Cerebellar cortex (tissue), 1 donor: ENCODE data around the gene EPHB6.

ENCODE experiments used
- DNase-seq: peaks from one replicate; pipeline ENCODE4 v3.0.0-alpha.2; 2015; ENCODE audit warnings: low spot score

The EPHB6 gene

DNA sequence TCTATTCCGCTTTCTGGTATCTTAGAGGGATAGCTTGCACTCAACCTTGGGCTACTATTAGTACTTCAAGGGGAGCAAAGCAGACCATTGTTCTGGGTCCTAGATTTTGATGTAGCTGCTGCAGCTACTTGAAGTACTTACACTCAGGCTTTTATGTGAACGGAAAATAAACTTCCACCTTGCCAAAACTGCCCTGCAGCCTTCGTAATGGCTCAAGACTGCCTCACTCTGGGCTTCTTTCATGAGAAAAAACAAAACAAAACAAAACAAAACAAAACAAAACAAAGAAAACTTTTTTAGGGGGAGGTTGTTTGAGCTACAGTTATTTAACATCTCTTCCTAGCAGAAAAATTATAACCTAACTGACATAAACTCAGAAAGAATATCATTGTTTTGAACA lies 19.4 kb upstream of the EPHB6 start:
- DNase-seq: no peak

DNA sequence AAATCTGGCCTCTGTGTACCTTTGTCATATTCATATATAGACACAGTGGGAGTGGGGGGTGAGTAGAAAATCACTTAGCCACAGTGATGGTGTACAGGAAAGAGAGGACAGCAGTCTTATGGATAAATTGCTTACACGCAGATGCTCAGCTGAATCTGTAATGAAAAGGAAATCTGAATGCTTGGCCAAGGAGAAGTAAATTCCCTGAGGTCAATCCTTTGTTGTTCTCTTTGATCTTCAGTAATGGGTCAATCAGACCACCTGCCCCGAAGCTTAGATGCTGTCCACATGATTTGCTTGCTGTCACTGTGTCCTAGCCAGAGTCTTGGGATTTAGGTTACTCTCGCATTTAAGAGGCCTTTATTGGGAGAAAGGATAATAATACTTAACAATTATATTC lies 18.4 kb upstream of the EPHB6 start:
- no peak for DNase-seq

DNA sequence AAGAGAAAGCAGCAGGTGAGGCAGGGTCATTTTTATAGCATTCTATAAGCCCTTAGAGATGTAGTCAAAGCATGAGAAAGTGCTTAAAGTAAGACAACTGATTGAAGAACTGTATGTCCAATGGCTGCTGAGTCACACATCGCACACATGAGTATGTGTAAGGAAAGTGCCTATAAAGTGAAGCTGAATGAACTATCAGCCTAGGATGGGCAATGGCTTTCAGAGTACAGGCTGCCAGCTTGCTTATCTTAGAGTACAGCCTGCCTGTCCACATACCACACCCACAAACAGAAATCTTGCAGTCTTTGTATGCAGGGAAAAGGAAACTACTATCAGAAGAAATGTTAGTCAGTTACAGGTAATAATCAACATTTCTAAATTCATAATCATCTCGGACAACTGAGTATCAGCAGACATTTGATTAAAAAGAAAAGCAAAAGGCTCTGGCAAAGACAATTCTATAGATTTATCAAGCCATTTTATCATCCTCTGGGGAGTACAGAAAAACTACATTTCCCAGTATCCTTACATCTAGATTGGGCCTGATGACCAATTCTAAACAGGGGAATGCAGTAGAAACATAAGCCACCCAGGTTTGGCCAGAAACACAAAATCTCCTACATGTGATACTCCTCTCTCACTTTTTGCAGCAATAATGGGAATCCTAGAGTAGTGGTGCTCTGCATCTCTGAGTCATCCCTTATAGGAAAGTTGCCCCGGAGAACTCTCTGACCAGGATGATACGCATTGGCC lies 16.2 kb upstream of the EPHB6 start:
- no peak for DNase-seq

DNA sequence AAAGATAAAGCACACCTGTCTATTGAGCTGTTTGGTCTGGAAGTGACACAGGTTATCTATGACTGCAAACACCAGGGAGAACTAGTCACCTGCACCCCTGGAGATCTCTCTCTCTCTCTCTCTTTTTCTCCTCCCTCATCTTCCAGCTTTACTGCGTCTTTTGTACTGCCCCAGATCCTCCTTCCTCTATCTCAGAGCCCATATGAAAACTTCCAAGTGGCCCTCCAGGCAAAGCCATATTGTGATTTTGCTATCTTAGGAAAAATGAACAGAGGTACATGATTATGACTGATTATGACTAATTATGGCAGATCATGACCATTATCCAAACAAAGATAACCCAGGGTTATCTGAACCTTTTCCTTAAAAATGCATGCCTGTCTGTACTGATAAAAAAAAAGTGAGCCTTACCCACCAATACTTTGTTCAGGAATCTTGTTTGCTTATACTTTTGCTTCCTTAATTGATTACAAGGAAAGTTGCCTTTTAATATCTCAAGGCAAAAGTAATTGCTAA lies 12.6 kb upstream of the EPHB6 start:
- no peak for DNase-seq

DNA sequence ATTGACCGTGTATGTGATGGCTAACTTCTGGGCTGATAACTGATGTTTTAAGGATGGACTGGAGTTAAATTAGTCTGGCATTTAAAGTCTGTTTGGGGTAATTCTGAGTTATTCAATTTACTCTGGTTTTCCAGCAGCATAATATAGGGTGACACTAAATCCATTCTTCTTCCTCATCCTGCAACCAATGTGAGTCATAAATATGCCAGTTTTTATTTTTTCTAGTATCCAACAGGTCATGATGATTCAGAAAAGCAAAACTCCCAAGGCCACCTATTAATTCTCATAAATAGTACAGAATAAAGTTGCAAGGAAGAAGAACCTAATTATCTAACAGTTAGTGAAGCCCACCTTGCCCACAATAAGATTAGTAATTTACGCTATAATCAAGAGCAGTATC lies 7.5 kb upstream of the EPHB6 start:
- no peak for DNase-seq

GRCh38 chr7:142851269-142851668 lies 3.6 kb upstream of the EPHB6 start:
- no peak for DNase-seq

DNA sequence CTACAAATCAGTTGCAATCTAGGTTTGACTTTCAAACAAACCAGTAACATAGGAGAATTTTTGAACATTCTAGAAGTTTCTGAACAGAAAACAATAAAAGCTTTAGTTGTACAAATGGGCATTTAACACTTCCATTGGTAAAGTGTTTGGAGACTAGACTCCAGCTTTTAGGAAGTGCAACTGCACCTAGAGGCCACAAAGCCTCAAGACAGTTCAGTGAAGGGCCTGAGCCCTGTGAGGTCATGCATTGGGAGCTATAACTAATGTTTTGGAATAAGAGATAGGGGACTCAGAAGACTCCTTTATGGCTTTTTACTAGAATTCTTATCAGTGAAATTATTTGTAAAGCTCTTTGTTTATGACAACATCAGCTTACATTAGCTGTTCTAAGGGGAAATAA lies 3.0 kb upstream of the EPHB6 start:
- no peak for DNase-seq

GRCh38 chr7:142853739-142854371 lies 1.0 kb upstream of the EPHB6 start:
- DNase-seq: peak; percentile 25

GRCh38 chr7:142855114-142855743 lies 353 bp downstream of the EPHB6 start:
- no peak for DNase-seq

- peak; percentile 8 for DNase-seq
Measured at GRCh38 chr7:142855756-142856564, 1.1 kb downstream of the EPHB6 start.

GRCh38 chr7:142856565-142857245 lies 1.8 kb downstream of the EPHB6 start:
- DNase-seq: no peak

- DNase-seq: no peak
Measured at GRCh38 chr7:142857625-142858024, 2.7 kb downstream of the EPHB6 start.

GRCh38 chr7:142859411-142859810 lies 4.5 kb downstream of the EPHB6 start:
- DNase-seq: no peak

- DNase-seq: no peak
Measured at GRCh38 chr7:142859829-142860228, 5.0 kb downstream of the EPHB6 start.

DNA sequence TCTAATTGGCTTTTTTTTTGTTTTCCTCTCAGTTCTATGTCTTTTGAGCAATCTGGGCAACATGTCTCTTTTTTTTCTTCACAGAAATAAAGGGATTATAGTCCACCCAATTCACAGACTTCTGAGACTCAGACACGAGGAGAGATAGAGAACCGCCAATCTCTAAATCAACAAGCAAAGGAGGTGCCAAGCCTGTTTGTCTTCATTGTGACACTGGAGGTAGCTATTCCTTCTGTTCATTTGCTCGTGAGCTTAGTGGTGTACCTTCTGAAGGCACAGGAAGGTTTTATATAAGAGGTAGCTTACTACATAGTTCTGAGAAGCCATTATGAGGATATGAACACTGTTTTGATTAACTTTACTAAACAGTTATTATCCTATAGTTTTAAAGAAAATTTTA lies 6.1 kb downstream of the EPHB6 start:
- no peak for DNase-seq

- no peak for DNase-seq
Measured at GRCh38 chr7:142862351-142862750, 7.5 kb downstream of the EPHB6 start.

GRCh38 chr7:142862786-142863400 lies 8.0 kb downstream of the EPHB6 start:
- no peak for DNase-seq

DNA sequence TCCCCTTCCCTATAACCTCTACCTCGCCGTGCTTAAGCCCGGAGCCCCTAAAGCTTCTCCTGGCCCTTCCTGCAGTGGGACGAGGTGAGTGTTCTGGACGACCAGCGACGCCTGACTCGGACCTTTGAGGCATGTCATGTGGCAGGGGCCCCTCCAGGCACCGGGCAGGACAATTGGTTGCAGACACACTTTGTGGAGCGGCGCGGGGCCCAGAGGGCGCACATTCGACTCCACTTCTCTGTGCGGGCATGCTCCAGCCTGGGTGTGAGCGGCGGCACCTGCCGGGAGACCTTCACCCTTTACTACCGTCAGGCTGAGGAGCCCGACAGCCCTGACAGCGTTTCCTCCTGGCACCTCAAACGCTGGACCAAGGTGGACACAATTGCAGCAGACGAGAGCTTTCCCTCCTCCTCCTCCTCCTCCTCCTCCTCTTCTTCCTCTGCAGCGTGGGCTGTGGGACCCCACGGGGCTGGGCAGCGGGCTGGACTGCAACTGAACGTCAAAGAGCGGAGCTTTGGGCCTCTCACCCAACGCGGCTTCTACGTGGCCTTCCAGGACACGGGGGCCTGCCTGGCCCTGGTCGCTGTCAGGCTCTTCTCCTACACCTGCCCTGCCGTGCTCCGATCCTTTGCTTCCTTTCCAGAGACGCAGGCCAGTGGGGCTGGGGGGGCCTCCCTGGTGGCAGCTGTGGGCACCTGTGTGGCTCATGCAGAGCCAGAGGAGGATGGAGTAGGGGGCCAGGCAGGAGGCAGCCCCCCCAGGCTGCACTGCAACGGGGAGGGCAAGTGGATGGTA lies 9.2 kb downstream of the EPHB6 start:
- DNase-seq: no peak

DNA sequence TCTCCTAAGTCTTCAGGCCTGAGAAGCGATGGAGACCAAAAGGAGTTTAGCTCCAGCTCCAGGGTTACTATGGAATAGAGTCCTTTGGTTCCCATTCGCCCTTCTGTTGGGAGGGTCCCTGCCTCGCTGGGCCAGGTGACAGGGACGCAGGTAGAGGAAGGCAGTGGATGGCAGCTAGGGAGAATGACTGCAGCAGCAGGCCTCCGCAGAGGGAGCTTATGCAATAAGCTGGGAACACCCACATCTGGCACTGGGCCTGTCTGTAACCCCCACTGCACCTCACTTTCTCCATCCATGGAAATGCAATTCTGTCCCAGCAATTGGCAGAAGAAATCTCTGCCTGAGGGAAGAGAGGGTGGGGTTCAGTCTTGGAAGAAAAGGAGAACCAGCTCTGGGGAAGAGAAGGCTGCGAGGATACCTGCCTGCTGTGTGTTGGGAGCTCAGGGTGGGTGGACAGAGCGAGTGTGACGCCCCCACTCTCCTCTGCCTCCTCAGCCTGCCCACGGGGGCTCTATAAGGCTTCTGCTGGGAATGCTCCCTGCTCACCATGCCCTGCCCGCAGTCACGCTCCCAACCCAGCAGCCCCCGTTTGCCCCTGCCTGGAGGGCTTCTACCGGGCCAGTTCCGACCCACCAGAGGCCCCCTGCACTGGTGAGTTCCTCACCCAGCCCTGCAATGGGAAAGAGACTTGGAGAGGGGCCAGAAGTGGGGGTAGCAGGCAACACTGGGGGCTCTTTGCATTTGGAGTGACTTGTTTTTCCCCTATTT lies 10.3 kb downstream of the EPHB6 start:
- DNase-seq: no peak

- no peak for DNase-seq
Measured at GRCh38 chr7:142865766-142866165, 10.9 kb downstream of the EPHB6 start.
